PC-3 (cell line): ENCODE data around the gene ZFHX3. TPM values are rescaled to one million over a fixed set of nuclear protein-coding genes. Genes with fewer than 3 reads are reported as not detected.

Experiments
- ATAC-seq: fragments of 200-7000 bp; cut with Tn5 transposase; 2 replicates; pipeline ENCODE4 v1.9.1; 2020; ENCODE audit warnings: mild to moderate bottlenecking, moderate library complexity
- BruUV-seq: library from RNA; stranded (reverse); fragments of 400-500 nt; replicated peaks from 2 replicates; lab custom pipeline; 2021; lab: Mats Ljungman, UMichigan
- CTCF ChIA-PET: fragments of 300-600 bp; sonication (Branson Sonifier 250); formaldehyde crosslinking; loops from one replicate; lab custom pipeline; 2022; ENCODE audit warnings: antibody characterized with exemption; lab: Charles Lee
- POLR2A ChIA-PET: fragments of 300-600 bp; sonication (Branson Sonifier 250); formaldehyde crosslinking; loops from one replicate; lab custom pipeline; 2022; ENCODE audit warnings: antibody characterized with exemption; ENCODE audit not compliant: unreplicated experiment; lab: Charles Lee
- DNase-seq: peaks from one replicate; pipeline ENCODE4 v3.0.0-alpha.2; 2015
- H2AFZ ChIP-seq: fragments of 300-600 bp; sonication (generic); 2 replicates; pipeline ENCODE4 v1.6.0; 2016; ENCODE audit warnings: antibody characterized with exemption, low read length
- H3F3A ChIP-seq: fragments of 300-600 bp; sonication (generic); one replicate; pipeline ENCODE4 v1.6.0; 2017; ENCODE audit warnings: antibody characterized with exemption, low read length, control low read depth, mild to moderate bottlenecking; ENCODE audit not compliant: unreplicated experiment
- H3K27ac ChIP-seq: fragments of 300-600 bp; sonication (generic); 2 replicates; pipeline ENCODE4 v1.5.1; 2016; ENCODE audit warnings: mild to moderate bottlenecking, low read length
- H3K27me3 ChIP-seq: fragments of 300-600 bp; sonication (generic); 2 replicates; pipeline ENCODE4 v1.6.1; 2016; ENCODE audit warnings: low read length, mixed read lengths
- H3K36me3 ChIP-seq: fragments of 300-600 bp; sonication (generic); 2 replicates; pipeline ENCODE4 v1.6.1; 2016; ENCODE audit warnings: low read depth, mixed run types, low read length, mixed read lengths
- H3K4me1 ChIP-seq: fragments of 300-600 bp; sonication (generic); 2 replicates; pipeline ENCODE4 v1.5.1; 2016; ENCODE audit warnings: low read length; ENCODE audit not compliant: insufficient read depth
- H3K4me2 ChIP-seq: fragments of 300-600 bp; sonication (generic); 2 replicates; pipeline ENCODE4 v1.6.0; 2016; ENCODE audit warnings: low read length
- H3K4me3 ChIP-seq: fragments of 300-600 bp; sonication (generic); 2 replicates; pipeline ENCODE4 v1.5.1; 2016; ENCODE audit warnings: mild to moderate bottlenecking, low read length, mixed read lengths
- H3K79me2 ChIP-seq: fragments of 300-600 bp; sonication (generic); 2 replicates; pipeline ENCODE4 v1.6.1; 2017; ENCODE audit warnings: low read length, mixed read lengths
- H3K9ac ChIP-seq: fragments of 300-600 bp; sonication (generic); 2 replicates; pipeline ENCODE4 v1.6.0; 2016; ENCODE audit warnings: mild to moderate bottlenecking, low read length
- H3K9me2 ChIP-seq: fragments of 300-600 bp; sonication (generic); replicated peaks from 2 replicates; pipeline ENCODE4 v1.6.1; 2016; ENCODE audit warnings: mixed run types, low read length, mixed read lengths
- H3K9me3 ChIP-seq: fragments of 300-600 bp; sonication (generic); 2 replicates; pipeline ENCODE4 v1.6.1; 2016; ENCODE audit warnings: low read length, mixed read lengths
- H4K20me1 ChIP-seq: fragments of 300-600 bp; sonication (generic); 2 replicates; pipeline ENCODE4 v1.6.1; 2016; ENCODE audit warnings: low read length, mixed read lengths
- EZH2 ChIP-seq: fragments of 300-600 bp; sonication (generic); IDR thresholded peaks from one replicate; pipeline ENCODE4 v1.6.1; 2017; ENCODE audit warnings: antibody characterized with exemption, mild to moderate bottlenecking, low read length; ENCODE audit not compliant: unreplicated experiment
- EZH2phosphoT487 ChIP-seq: fragments of 300-600 bp; sonication (generic); IDR thresholded peaks from 2 replicates; pipeline ENCODE4 v1.6.1; 2018; ENCODE audit warnings: mild to moderate bottlenecking, antibody characterized with exemption, low read length, borderline replicate concordance
- intact Hi-C: fragments of 100-400 bp; cut with micrococcal nuclease; formaldehyde crosslinking; loops from 2 replicates; pipeline ENCODE4 v1.9.0; 2023
- total RNA-seq: library from RNA; depleted of rRNA; stranded (reverse); fragments of >200 nt; gene quantifications from 2 replicates; pipeline ENCODE4 v1.2.3, GENCODE V29; 2014
- TF ChIP-seq, protein P1 (sequence below): fragments of 300-600 bp; sonication (generic); conservative IDR thresholded peaks from 2 replicates; pipeline ENCODE4 v1.5.1; 2017; ENCODE audit warnings: antibody characterized with exemption, low read depth, mild to moderate bottlenecking, low read length

Gene ZFHX3
- total RNA-seq, 1 experiment from 2014 or later: 3.5 TPM

- no peak overlapping the region for H3K4me2 ChIP-seq
- CTCF ChIA-PET: no interaction called here
- H3K9me3 ChIP-seq: no peaks in the 10 kb centered on the region
- DNase-seq (no peak), ATAC-seq (no peak)
- H3K4me1 ChIP-seq: no peaks in the 10 kb centered on the region
- no peaks in the 10 kb centered on the region for H3F3A ChIP-seq
- H3K9me2 ChIP-seq: no peaks in the 10 kb centered on the region
- H3K36me3 ChIP-seq: peaks cover 18% of the 10 kb centered on the region
- H4K20me1 ChIP-seq: no peaks in the 10 kb centered on the region
- H3K27ac ChIP-seq: no peak overlapping the region
- no peaks in the 10 kb centered on the region for H3K79me2 ChIP-seq
- intact Hi-C loops: no loop called here
- no peak overlapping the region for H3K4me3 ChIP-seq
- no peaks in the 10 kb centered on the region for H3K27me3 ChIP-seq
- BruUV-seq: no TSS peak
- H2AFZ ChIP-seq: no peak overlapping the region
- POLR2A ChIA-PET: interaction anchor here (0.5 kb wide), 1 partner anchor 345 kb away, joined by 7 read pairs; no protein-coding TSS in a partner anchor
- H3K9ac ChIP-seq: no peak overlapping the region
- TF ChIP-seq, protein P1, sequence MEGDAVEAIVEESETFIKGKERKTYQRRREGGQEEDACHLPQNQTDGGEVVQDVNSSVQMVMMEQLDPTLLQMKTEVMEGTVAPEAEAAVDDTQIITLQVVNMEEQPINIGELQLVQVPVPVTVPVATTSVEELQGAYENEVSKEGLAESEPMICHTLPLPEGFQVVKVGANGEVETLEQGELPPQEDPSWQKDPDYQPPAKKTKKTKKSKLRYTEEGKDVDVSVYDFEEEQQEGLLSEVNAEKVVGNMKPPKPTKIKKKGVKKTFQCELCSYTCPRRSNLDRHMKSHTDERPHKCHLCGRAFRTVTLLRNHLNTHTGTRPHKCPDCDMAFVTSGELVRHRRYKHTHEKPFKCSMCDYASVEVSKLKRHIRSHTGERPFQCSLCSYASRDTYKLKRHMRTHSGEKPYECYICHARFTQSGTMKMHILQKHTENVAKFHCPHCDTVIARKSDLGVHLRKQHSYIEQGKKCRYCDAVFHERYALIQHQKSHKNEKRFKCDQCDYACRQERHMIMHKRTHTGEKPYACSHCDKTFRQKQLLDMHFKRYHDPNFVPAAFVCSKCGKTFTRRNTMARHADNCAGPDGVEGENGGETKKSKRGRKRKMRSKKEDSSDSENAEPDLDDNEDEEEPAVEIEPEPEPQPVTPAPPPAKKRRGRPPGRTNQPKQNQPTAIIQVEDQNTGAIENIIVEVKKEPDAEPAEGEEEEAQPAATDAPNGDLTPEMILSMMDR: no peak
- TF ChIP-seq EZH2: no peak
- TF ChIP-seq EZH2phosphoT487: no peak
Measured at GRCh38 chr16:72798264-72798663, 249.7 kb downstream of the ZFHX3 start.

DNA sequence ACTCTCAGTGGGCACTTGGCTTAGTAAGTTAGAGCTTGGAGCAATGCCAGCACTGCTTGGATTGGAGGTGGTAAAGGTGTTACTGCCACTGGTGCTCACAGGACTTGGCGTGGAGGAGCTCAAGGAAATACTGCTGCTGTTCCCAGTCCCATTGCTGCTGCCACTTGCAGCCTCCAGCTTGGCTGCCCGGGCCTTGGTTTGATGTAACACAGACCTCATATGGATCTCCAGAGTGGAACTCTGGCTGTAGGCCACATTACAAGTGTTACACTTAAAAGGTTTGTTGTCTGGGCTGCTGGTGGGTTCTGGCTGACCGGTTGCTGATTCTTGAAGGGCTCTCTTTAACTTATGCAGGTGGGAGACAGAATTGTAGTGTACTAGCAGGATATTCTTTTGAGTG is 250.3 kb downstream of the ZFHX3 start:
- H3F3A ChIP-seq: no peaks in the 10 kb centered on the region
- TF ChIP-seq EZH2: no peak
- TF ChIP-seq, protein P1: no peak
- DNase-seq (no peak), ATAC-seq (no peak)
- no peaks in the 10 kb centered on the region for H4K20me1 ChIP-seq
- no peaks in the 10 kb centered on the region for H3K9me2 ChIP-seq
- ChIA-PET CTCF (no interaction called here), POLR2A (interaction anchor here (0.5 kb wide), 1 partner anchor 345 kb away, joined by 7 read pairs; no protein-coding TSS in a partner anchor)
- peaks cover 18% of the 10 kb centered on the region for H3K36me3 ChIP-seq
- H3K27ac ChIP-seq: no peak overlapping the region
- no peaks in the 10 kb centered on the region for H3K27me3 ChIP-seq
- H3K9me3 ChIP-seq: no peaks in the 10 kb centered on the region
- no peak overlapping the region for H2AFZ ChIP-seq
- no peaks in the 10 kb centered on the region for H3K79me2 ChIP-seq
- no peak overlapping the region for H3K9ac ChIP-seq
- no peak overlapping the region for H3K4me2 ChIP-seq
- no peak overlapping the region for H3K4me3 ChIP-seq
- intact Hi-C loops: no loop called here
- no peaks in the 10 kb centered on the region for H3K4me1 ChIP-seq
- no TSS peak for BruUV-seq

- H3K36me3 ChIP-seq: peaks cover 18% of the 10 kb centered on the region
- H3K4me2 ChIP-seq: no peak overlapping the region
- H4K20me1 ChIP-seq: no peaks in the 10 kb centered on the region
- CTCF ChIA-PET: no interaction called here
- no TSS peak for BruUV-seq
- no peaks in the 10 kb centered on the region for H3K9me2 ChIP-seq
- ATAC-seq: no peak
- no peaks in the 10 kb centered on the region for H3F3A ChIP-seq
- no peaks in the 10 kb centered on the region for H3K4me1 ChIP-seq
- no peak for DNase-seq
- no peak overlapping the region for H3K27ac ChIP-seq
- POLR2A ChIA-PET: no interaction called here
- H2AFZ ChIP-seq: no peak overlapping the region
- TF ChIP-seq EZH2phosphoT487 (no peak), EZH2 (no peak)
- TF ChIP-seq, protein P1: no peak
- H3K4me3 ChIP-seq: no peak overlapping the region
- intact Hi-C loops: no loop called here
- no peaks in the 10 kb centered on the region for H3K9me3 ChIP-seq
- no peaks in the 10 kb centered on the region for H3K27me3 ChIP-seq
- H3K79me2 ChIP-seq: no peaks in the 10 kb centered on the region
- H3K9ac ChIP-seq: no peak overlapping the region
Measured at GRCh38 chr16:72796222-72796621, 251.7 kb downstream of the ZFHX3 start.
